Measurements from ENCODE around the gene KRTAP19-6.

The KRTAP19-6 gene, protein sequence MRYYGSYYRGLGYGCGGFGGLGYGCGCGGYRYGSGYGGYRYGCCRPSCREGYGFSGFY

DNA sequence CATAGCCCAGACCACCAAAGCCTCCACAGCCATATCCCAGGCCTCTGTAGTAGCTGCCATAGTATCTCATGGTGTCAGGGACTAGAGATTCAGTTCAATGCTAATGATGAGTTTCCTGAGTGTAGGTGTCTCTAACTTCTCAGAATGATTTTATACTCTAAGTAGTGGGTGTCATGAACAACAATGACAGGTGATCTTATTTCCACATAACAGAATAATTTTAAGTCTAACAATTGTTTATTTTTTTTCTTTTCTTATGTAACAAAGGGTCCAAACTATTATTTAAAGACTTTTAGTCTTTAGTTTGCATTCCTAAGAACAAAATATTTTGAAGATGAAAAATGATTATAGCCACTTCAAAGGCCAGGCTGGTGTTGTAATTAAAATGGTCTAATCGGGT lies at the start of gene KRTAP19-6:
KRTAP19-6 (minus strand) TSS at position 101 of the 400 bp plus-strand sequence; CDS start at position 70, 31 bp downstream.
- DNase-seq (ENCODE audit: low spot score): no peak
- TF ChIP-seq, protein P1, sequence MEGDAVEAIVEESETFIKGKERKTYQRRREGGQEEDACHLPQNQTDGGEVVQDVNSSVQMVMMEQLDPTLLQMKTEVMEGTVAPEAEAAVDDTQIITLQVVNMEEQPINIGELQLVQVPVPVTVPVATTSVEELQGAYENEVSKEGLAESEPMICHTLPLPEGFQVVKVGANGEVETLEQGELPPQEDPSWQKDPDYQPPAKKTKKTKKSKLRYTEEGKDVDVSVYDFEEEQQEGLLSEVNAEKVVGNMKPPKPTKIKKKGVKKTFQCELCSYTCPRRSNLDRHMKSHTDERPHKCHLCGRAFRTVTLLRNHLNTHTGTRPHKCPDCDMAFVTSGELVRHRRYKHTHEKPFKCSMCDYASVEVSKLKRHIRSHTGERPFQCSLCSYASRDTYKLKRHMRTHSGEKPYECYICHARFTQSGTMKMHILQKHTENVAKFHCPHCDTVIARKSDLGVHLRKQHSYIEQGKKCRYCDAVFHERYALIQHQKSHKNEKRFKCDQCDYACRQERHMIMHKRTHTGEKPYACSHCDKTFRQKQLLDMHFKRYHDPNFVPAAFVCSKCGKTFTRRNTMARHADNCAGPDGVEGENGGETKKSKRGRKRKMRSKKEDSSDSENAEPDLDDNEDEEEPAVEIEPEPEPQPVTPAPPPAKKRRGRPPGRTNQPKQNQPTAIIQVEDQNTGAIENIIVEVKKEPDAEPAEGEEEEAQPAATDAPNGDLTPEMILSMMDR (IDR thresholded peaks at IDR 0.05; ENCODE audit: extremely low read depth, missing control alignments): no peak

DNA sequence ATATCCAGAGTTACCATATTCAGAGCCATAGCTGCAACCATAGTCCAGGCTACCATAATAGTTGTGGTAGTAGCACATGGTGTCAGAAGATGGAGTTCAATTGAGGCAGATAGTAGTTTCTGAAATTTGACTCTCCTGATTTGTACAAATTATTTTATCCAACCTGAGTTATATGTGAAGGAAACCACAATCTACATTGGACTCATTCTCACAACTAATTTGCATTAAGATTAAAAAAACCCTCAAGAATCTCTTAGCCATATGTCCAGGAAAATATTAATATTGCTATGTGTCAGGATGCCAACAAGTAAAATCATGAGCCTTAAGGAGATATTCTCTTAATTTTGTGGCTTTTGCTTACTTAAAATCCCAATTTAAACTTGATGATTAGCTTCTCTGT lies 48.6 kb upstream of the KRTAP19-6 start, which contains the start of gene KRTAP22-2:
KRTAP22-2 (minus strand) TSS at position 101 of the 400 bp plus-strand sequence.
- no peak for DNase-seq (ENCODE audit: low spot score)
- TF ChIP-seq, protein P1 (IDR thresholded peaks at IDR 0.05; ENCODE audit: extremely low read depth, missing control alignments): no peak

DNA sequence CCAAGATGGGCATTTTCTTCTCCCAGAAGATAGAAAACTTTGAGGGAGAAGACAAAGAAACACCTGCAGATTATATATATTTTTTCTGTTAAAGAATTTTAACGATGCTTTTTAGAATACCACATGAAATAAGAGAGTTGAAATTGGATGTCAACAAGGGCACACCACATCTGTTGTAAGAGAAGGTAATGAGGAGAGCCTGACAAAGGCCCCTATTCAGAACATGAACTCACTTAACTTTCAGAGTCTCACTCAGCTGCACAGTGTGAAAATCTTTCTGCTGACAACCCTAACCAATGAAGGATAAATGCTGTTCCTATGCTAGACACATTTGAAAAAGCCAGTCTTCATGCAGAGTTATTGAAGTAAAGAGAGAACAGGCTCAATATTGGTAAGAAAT lies 41.2 kb upstream of the KRTAP19-6 start:
- TF ChIP-seq, protein P1 (IDR thresholded peaks at IDR 0.05; ENCODE audit: extremely low read depth, missing control alignments): no peak
- DNase-seq (ENCODE audit: low spot score): no peak

DNA sequence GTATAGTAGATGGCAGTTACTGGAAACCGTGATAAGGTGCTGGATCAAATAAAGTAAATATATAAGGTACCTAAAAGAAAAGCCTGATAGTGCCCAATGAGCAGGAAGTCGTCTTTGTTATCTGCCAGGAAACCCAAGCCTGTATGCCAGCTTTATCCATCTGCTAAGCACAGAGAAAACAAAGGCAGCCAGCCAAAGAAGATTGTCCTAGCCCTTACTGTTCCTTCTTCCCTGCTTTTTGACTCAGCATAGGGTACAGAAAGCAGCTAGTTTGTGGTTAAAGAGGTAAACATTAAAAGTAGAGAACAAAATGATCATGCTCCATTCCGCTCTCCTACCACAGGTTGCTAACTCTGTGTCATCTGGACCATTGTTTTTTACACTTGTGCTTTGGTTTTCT lies 38.5 kb upstream of the KRTAP19-6 start:
- TF ChIP-seq, protein P1 (IDR thresholded peaks at IDR 0.05; ENCODE audit: extremely low read depth, missing control alignments): no peak
- DNase-seq (ENCODE audit: low spot score): no peak

DNA sequence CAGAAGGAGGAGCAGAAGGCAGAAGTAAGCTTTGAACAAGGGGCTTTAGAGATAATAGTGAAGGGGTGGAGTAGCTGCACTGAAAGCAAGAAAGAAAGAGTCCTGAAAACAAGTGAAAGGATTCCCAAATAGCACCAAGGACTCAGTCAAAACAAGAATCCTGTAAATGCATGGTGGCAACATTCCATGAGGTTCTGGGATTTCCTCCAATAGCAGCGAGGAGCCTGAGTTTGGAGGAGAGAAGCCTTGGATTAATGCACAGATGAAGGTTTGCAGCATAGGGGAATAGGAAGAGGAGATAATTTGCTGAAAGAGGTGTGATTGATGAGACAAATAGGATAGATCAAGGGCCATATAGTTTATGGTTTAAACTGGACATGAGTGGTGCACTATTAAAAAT lies 37.7 kb upstream of the KRTAP19-6 start:
- DNase-seq (ENCODE audit: low spot score): no peak
- TF ChIP-seq, protein P1 (IDR thresholded peaks at IDR 0.05; ENCODE audit: extremely low read depth, missing control alignments): no peak

DNA sequence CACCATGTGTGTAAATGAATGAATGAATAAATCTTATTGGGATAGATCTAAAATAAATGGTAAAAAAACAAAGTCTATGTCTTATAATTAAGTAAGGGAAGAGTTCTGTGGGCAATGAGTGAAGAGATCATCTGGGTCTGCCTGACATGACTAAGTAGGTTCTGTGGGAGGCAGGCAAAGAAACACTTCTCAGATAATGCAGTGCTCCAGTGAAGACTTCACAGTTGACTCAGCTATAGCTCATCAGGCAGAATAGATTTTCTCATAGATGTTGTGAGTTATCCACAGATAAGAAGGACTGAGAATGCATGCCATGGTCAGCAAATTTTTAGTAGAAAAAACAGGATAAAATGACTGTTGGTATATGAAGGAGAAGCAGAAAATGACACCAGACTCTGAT lies 36.1 kb upstream of the KRTAP19-6 start:
- no peak for DNase-seq (ENCODE audit: low spot score)
- TF ChIP-seq, protein P1 (IDR thresholded peaks at IDR 0.05; ENCODE audit: extremely low read depth, missing control alignments): no peak

DNA sequence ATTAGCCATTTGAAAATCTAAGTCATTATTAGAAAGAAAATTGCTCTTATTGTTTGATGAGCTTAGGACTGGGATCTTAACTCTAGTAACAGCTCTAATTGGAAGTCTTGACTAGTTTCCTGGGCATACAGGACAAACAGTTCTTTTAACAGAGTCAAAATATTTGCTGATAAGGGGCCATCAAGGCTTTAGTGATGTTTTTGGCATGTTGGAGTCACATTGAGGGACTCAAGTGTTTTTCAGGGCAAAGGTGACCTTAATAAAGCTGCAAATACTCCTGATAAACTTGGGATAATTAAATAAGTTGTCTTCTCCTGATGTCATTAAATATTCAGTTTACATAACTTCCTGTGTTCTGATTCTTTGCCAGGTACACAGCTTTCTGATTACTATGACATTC lies 26.0 kb upstream of the KRTAP19-6 start:
- TF ChIP-seq, protein P1 (IDR thresholded peaks at IDR 0.05; ENCODE audit: extremely low read depth, missing control alignments): no peak
- DNase-seq (ENCODE audit: low spot score): no peak

All from GM20000 (cell line).